Measurements from ENCODE around the gene GINS1.

The GINS1 gene

DNA sequence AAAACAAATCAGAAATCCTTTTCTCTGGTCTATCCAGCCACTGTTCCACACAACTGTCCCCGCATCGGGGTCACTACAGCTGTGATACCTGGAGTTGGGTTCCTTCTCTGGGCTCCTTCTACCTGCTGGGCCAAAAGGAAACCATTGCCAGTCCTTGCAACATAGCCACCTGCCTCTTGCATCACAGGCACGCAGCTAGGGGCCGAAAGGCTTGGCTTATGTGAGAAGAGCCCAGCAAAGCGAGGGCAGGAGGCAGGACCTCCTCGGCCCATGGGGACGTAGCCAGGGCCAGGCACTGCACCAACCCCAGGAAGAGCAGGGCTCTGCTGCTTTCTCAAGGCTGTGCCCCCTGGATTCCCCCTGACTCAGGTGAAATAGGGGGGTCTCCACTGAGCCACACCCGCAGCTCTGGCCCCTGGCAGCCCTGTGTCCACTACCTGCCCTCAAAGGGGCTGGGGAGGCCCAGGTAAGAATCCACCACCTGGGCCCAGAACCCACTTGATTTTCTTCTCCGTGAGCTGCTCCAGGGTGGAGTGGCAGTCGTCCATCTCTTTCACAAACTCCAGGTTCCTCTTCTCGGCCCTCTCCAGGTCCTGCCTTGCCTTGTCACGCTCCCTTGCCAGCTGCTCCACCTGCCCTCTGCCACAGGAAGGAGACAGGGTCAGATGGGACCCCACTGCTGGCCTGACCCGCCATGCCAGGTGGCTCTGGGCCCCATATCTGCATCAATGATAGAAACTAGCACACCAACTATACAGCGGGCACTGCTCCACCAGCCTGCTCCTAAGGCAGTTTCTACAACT is 88.9 kb downstream of the GINS1 start:
- no peak for DNase-seq

DNA sequence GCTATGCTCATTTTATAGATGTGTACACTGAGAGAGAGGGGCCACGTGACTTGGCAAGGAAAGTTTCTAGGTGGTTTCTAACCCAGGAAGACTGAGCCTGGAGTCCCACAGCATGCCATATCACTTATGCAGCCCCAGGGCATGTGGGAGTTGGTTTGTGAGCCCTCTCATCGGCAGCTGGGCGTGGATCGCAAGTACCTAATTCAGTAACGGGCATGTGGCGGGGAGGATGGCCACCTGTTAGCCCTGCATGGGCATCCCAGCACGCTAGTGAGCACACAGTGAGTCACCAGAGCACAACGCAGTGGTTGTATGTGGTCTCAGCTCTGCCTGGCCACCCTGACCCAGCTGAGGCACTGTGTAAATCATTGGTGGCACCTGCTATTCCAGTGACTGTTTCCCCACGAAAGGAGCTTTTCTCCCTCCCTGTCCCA is 89.5 kb downstream of the GINS1 start:
- DNase-seq: no peak

DNA sequence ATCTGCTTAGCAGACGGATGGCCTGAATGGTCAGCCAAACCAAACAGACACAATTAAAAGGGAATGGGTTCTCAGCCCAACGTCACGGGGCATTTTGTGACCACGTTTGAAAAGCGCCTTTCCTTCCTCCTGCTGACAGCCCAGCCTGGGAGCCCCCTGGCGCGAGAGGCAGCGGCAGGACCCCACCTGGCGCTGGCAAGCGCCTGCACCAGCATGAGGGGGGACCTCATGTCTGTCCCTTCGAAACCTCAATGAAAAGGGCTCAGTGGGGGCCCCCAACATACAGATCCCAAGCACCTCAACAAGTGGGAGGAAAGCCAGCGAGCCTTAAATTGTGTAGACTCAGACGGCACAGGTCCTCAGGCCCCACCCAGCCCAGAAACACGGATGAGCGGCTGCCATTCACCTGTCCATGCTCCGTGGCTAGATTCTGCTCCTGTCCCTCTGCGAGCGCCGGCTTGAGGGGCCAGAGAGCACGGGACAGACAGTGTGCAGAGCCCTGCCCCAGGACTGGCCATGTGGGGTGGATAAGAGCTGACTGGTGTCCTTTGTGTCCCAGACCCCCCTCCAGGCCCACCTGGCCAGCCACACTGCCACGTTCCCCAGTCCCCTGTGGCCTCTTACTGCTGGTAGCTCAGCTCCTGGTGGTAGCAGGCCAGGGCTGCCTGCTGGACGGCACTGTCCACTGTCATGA is 90.3 kb downstream of the GINS1 start:
- DNase-seq: no peak

Measured in OCI-M1 (cell line).